T follicular helper cell (primary cell): ENCODE results near the gene PAX5.
A peak's percentile ranks its signal among the peaks of the same experiment; 100 is the strongest.

Source experiments
- DNase-seq: peaks from one replicate; pipeline ENCODE4 v3.0.0-alpha.2; 2020; ENCODE audit warnings: low read depth

Gene PAX5

DNA sequence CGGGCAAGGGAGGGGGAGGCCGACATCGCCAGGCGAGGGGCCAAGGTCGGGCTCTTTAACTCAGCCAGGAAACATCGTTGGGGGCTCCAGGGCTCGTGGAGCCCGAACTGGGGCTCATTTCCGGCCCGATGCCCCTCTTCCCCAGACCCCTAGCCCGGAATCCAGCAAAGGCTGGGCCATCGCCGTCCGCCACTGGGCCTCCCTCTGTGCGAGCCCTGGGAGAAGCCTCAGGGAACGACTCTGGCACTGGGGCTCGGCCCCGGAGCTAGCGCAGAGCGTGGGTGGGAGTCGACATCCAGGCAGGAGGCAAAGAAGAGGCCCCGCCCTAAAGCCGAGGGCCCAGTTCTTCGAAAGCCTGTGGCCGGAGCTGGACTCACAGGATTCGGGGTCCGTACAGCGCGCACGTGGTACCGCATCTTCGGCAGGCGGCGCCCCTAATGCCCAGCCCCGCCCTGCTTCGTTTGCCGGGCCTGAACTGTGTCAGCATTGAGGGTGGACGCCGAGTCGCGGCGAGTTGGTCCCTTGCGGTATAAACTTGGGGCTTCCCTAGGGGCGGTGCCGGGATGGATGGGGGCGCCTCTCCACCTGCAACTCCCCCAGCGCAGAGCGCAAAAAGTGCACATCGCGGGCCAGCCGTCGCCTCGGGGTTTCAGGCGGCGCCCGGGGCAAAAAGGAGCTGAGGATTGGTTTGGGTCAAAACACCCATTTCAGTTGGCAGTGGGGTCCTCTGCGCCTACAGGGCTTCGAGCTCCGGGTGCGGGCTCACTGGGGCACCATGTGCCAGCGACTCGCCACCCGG is 3.6 kb upstream of the PAX5 start:
- DNase-seq, result no peak

DNA sequence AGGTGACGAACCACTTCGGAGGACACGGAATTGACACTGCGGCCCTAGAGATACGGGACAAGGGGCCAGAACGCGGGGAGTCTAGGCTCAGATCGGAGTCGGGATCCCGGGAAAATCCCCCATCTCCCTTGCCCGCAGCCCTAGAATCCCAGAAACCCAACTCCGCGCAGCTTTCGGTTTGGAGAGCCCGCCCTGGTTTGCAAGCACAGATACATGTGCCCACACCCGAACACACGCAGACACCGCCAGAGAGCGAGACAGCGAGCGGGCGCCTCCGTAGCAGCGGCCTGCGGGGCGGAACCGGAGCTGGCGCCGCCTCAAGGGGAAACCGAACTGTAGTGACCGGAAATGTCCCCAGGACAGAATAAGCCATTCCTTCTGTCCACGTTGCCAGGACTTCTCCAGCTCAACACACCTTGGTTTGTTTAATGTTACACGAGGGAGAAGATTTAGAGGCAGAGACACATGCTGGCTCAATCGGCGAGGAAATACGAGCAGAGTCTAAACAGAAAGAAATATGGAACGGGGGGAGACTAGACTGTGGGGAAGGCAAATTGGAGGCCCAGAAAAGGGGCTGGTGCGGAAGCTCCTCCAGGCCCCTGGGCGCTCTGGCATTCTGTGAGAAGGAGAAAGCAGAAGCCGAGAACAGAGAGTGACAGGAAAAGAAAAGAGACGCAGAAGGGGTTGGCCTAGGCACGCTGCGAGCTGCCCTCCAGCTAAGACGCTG is 2.9 kb upstream of the PAX5 start:
- peak; percentile 20 for DNase-seq

DNA sequence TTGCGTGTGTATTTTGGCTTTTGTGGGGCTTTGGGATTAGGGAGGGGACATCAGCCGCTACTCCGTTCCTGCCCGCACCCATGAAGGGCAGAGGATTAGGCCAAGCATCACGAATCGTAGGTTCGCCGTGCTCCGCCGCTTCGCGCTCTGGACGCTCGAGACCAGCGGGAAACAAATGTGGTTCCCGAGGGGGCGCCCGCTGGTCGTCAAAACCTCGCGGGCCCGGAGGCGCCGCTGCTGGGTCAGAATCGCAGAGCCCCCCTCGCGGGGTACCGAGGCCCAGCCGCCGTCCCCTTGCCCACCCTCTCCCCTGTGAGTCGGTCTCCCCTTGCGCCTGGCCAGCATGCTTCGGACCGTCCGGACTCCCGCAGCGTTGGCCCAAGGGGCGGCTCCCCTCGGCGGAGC is 2.3 kb upstream of the PAX5 start:
- DNase-seq, result no peak

DNA sequence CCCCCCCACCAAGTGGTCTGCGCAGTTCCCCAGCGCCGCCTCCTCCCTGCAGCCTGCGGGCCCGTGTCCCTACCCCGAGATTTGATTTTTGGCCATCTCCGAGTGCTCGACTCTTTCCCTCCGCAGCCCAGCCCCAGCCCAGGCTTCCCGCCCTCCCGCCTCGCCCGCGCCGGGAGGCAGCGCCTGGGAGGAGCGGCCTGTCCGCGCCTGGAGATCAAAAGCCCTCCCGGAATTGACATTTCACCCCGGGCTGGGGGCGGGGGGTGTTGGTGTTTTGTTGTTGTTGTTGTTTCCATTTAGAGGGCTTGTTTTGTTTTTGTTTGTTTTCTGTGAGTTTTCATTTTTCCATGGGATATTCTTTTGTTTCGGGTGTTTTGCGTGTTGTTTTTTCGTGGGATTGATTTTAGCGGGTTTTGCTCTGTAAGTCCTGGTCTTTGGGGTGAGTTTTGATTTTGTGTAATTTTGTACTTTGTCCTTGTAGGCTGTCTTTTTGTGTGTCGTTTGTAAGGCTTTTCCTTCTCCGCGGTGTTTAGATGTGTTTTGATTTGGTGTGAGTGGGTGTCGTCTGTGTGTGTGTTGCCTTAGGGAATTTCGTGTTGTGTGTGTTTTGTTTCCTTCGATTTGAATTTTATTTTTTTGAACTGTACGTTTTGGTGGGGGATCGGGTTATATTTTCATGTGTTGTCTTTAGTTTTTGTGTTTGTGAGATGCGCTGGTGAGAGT is 1.7 kb upstream of the PAX5 start:
- no peak for DNase-seq

DNA sequence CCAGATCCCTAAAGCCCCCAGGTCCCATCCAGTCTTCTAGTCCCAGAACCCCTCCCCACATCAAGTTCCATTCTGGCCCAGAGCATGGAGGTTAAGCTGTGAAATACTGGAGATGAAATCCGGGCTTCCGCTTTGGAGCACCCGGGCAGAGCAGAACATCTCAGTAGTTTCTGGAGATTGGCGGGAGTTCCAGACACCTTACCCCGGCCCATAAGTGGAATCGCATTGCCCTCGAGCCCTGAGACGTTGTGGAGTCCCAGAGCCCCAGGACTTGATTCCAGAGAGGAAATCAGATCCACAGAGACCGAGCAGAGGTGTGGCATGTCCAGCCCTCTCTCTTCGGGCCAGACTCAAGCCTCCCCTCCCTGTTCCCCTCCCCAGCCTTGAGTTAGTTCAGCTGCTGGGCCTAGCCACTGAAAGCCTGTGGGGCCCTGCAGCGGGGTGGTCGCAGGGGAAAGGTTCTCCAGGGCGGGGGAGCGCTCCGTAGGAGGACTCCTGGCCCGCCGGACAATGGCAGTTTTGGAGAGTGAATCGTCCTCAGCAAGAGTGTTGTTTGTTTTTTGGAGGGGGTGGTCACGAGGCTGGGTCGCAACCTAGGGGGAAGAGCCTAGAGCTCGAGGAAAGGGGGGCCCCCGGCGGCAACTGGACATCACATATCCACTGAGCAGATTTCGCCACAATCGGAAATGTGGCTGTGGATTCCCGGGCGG is 1.0 kb upstream of the PAX5 start:
- DNase-seq, result no peak

DNA sequence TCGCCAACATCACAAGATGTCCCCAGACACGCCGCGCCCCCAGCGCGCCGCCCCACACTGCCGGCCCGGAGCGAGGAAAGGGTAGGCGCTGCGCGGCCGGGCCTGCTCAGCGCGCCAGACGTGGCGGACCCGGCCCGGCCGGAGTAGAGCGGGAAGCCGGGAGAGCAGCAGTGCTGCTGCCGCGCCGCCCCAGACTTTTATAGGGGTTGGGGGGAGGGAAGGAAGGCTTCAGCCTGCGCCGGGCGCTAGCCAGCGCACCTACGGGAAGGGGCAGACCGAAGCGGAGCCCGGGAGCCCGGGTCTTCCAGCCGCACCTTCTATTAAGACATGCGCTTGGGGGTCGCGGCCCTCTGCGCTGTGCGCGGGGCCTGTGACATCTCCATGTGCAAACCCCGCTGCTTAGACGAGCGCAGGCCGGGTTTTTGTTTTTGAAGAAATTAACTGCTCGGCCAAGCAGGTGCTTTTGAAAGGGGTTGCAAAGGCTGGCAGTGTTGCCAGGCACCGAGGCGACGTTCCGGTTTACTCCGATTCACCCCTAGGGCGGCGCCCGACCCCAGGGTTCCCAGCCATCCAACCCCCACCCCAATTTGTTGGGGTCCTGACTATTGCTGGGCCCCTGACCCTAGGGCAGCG is 353 bp upstream of the PAX5 start:
- DNase-seq, result no peak

DNA sequence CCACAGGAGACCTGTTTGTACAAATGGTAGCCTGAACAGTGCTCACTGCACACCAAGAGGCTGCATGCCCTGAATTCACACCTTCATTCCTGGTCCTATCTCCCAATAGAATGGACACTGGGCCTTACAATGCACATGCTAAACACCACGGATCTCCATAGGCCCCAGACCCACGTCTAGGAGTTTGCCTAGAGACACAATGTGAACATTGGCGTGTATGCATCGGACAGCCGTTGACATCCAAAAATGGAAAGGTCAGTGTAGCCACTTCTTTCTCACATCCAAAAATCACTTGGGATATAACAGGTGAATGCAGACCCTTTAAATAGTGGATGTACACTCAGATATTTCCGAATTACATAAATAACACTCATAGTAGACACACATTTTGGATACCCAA is 927 bp downstream of the PAX5 start:
- no peak for DNase-seq

DNA sequence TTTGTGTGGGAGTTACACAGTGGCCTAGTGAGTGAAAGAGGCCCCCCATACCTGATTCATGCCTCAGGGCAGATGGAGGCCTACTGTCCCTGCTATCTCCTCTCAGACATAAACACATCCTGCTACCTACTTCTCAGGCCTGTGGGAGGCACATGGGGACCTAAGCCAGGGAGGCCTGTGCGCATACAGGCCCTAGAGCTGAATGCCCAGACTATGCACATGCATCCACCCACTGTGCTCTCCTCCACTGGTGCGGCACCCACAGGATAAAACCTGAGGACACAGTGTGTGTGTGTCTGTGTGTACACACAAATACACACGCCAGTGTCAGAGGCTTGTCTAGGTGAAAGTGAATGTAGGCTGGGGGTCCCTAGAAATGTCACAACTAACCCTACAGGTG is 1.4 kb downstream of the PAX5 start:
- no peak for DNase-seq

DNA sequence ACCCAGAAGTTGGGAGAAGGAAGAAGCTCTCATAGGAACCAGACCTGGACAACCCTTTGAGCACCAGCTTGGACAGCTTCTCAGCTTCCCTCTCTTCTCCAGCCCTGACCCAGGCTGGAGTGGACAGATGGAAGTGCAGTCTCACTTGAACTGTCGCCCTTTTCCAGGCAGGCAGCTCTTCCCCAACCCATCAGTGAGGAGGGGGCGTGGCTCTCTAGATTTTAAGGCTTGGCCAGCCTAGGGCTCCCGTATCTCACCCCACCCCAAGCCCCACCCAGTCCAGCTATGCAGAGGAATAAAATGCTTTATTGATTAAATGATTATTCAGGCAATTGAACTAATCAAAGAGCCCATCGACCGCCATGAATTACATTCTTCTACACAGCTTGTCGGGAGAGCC is 2.2 kb downstream of the PAX5 start:
- no peak for DNase-seq

DNA sequence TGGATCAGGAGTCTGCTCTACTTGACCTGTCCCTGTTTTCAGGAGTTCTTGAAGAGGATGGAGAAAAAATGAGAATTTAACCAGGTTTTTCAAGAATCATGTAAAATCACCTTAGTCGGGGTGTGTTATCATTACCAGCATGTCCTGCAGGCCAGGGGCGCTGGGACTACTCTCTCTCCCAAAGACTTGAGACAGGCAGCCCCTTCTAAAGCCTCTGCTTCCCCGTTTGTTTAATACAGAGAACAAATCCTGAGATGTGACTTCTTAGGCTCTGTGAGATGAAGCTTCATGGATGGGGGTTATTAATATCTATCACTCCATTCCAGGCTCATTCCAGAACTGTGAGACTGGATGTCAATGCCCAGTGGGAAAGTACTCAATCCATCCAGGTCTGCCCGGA is 3.0 kb downstream of the PAX5 start:
- DNase-seq, result no peak

DNA sequence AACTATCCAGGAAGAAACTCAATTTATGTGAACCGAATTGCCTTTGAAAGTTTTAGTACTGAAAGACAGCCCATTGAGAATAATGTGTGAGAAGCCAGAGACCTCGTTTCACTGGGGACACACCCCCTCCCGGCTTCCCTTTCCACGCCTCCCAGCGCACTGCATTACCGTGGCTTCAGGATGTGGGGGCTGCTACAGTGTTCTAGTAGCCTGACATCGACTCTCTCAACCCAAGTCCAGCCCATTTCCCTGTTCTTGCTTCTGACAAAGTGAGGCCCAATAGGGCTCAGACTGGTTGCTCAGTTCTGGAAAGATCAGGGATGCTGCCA is 3.5 kb downstream of the PAX5 start:
- no peak for DNase-seq

DNA sequence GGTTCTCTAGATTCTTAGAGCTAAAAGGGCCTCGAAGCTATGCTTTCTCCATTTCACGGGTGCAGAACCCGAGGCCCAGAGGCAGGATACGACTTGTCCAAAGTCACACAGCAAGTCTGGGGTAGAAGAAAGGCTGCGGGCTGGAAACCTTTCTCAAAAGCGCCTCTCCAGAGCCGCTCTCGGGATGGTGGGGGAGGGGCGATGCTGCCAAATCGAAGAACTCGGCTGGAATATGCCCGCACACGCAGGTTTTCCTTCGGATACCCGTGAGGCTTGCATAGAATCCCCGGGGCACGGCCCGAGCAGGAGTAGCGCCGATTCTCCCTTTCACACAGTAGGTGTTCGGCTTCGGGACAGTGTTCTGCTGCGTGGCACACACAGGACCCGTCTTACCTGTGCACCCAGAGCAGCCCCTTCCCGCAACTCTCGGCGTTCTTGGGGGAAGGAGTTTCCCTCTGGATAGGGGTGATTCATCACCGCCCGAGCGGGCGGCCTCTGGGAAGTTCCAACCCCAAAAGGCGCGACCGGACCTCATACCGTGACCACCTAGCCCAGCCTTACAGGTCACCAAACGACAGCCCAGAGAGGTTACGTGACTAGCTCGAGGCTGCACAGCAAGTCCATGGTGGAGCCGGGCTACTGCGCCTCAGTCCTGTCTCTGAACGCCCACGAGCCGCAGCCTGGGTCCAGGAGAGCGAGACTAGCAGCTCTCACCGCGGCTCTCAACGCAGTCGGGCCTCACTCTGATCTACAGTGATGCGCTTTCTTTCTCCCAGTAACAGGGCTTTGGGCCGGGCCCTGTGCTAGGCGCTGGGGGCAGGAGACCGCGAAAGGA is 4.1 kb downstream of the PAX5 start:
- DNase-seq, result no peak

DNA sequence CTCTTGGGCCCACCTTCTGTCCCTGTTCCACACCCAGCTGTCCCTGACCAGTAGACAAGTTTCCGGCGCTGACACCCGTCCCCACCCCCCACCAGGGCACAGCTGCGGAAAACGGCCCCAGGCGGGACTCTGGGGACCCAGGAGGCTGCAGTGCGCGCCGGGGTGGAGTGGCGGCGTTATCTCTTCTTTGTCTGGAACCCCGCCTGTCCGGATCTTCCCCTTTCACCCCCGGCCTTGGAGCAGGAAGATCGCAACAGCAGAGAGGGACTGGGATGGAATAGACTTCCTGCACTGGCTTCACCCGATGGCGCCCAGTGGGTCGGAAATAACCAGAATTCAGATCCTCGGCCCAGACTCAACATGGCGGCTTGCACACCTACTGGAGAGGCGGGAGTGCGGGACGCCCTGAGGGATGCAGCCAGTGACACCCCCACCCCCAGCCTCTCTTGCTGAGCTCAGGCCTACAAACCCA is 4.7 kb downstream of the PAX5 start:
- no peak for DNase-seq

DNA sequence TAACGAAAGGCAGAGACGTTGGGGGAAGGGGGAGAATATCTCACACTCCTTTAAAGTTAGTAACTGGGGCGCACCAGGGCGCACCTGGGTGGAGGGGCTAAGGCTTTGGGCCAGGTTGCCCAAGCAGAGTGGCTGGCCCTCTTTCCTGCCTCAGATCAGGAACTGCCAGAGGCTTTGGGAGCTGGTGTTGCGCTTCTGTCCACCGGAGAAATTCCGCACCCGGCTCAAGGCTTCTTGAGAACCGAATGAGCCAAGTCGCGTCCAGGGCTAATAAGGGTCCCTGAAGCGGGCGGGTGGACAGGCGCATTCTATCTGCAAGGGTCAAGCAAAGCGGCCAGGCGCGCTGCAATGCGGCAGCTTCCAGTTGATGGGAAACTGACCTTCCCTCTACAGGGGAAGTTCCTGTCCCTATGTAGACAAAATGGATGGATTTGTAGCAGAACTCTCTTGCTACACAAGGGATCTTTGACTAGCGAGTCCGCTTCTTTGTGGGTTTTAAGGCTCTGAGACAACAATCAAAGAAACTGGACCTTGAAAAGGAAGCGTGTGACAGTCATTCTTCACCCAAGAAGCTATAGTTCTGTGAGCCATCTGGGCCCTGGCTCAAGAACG is 5.5 kb downstream of the PAX5 start:
- no peak for DNase-seq

DNA sequence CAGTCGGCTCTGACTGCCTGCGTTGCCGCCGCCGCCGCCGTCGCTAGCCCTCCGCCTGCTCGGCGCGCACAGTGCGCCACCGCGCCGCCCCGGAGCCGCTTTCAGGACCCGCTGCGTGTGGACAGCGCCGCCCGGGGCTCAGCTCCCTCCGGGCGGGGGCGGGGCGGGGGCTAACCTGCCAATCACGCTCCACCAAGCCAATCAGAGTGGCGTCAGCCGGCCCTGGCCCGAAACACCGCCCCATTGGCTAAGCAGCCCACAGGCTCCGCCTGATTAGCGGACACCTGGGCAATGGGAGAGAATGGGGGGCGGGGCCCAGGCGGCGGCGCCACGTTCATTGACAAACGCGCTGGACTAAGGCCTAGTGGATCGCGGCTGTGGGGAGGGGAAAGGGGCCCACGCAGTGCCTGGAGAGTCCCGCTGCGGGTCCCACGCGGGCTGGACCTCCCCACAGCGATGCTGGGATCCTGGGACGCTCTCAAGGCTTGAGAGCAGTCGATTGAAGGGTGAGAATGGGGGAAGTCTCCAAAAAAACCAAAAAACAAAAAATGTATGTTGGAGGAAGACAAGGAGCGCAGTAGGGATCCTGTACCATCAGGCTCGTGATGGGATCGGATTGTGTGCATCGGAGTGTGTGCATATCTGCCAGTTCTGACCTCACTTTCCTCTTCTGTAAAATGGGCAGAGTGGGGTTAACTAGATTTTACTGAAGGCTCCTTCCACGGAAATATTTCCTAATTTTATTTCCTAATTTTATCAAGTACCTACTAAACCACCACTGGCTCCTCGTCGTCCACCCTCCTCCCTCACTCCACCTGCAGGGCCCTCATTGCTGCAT is 6.3 kb downstream of the PAX5 start:
- DNase-seq, result peak; percentile 72

DNA sequence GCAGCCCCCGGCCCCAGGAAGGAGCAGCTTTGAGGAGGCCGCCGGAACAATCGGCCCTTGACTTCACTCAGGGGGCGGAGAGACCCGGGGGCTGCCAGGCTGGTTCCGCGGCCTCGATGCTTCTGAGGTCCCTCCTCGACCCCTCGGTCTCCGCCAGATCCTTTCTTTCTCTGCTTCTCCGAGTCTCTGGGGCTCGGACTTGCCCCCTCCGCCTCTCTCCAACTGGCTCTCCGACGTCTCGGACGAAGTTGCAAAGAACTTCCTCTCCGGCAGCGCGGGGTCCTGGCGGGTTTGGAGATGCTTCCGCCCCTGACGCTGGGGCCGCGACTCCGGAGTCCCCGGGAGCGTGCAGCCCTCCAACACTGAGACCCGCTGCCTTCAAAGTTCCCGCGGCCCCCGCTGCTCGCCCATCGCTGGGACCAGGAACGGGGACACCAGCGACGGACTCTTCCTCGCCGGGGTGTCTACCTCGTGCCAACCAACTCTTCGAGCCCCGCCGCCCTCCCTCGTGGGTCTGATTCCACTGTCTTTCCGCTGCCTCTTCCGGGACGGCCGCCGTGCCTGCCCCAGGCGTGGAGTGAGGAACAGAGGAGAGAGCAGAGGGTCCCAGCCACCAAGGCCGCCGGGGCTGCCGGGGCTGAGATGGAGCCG is 7.0 kb downstream of the PAX5 start:
- no peak for DNase-seq

DNA sequence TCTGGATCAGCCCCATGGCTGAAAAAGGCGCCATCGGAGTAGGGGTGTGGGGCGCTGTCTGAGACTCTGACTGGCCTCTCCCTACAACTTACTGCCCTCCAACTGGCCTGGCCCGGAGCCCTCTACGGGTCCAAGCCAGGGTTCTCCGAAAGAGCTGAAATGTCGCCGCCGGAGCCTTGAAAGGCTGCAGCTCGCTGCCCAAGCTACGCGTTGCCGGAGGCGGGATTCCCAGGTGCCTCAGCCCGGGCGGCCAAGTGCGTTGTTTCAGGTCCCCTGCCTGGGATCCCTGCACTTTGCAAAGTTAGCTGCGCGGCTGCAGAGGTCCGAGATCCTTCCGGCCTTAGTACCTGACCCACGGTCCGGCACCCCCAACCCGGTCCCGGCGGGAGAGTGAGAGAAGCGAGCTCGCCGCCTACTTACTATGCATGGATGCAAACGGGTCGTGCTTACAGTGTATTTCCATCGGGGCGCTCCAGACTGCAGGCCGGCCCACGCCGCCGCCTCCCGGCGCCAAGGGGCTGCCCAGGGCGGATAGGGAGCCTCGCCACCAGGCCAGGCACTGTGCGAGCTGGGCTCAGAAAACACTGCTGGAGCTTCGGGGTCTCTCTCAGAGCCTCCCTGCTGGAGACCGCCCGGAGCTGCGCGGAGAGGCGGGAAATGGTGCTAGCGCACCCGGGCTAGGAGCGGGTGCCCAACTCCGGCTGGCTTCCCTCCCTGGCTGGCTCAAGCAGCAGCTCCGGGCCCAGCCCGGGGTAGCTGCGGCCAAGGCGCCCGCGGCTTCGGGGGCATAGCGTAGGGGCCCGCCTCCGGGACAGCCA is 7.7 kb downstream of the PAX5 start:
- no peak for DNase-seq

DNA sequence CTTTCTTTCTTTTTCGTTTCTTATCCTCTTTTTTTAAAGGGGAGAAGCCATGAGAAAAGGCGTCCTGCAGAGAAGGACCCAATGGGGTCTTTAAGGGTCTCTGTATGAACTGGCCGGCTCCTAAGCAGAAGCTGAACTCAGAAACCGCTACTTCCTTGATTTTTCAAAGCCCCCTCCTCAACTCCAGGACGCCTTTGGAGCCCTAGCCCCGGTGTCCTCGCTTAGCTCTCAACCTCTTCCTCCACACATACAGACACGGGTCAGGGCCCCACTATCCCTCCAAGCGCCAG is 8.3 kb downstream of the PAX5 start:
- DNase-seq, result no peak
